ENCODE data around the gene KNTC1. TPM values are rescaled to one million over a fixed set of nuclear protein-coding genes. Genes with fewer than 3 reads are reported as not detected.
A peak's percentile ranks its signal among the peaks of the same experiment; 100 is the strongest.

The KNTC1 gene
- total and polyA plus RNA-seq, 4 experiments from 2014 or later = 3.3 to 30.9 (median 16.7) TPM

GRCh38 chr12:122538496-122538895, 11.4 kb downstream of the KNTC1 start:
- H3K27me3 Mint-ChIP-seq = no peaks in the 10 kb centered on the region
- no peak overlapping the region for H3K27ac Mint-ChIP-seq
- Histone ChIP-seq H3K4me1 (ENCODE audit: insufficient read depth, low read length) (no peaks in the 10 kb centered on the region), H3K27me3 (ENCODE audit: insufficient read depth, low read length) (no peaks in the 10 kb centered on the region), H3K9me3 (ENCODE audit: control insufficient read depth in 1 of 2, low read length in 2 of 2) (no peaks in the 10 kb centered on the region), H3K4me3 (ENCODE audit: low read length in 2 of 2) (no peak overlapping the region), H3K36me3 (ENCODE audit: insufficient read depth, low read length) (peaks cover 13% of the 10 kb centered on the region), H3K27ac (ENCODE audit: low read depth, low read length) (no peak overlapping the region)
- CTCF ChIA-PET (ENCODE audit: partially characterized antibody) = interaction anchor here (0.7 to 1.0 kb wide), 2 partner anchors 12 to 67 kb away, joined by 3 read pairs; no protein-coding TSS in a partner anchor
- H3K4me3 Mint-ChIP-seq = no peak overlapping the region
- H3K9me3 Mint-ChIP-seq = no peaks in the 10 kb centered on the region
- intact Hi-C loops (cut with micrococcal nuclease) = no loop called here
- H3K36me3 Mint-ChIP-seq = peaks cover 14 to 16% of the 10 kb centered on the region in 2 donors
- POLR2A ChIA-PET (ENCODE audit: partially characterized antibody) = interaction anchor here (1.7 kb wide), 1 partner anchor 12 kb away, joined by 6 read pairs; the partner anchor contains the start of genes KNTC1 and RSRC2
- H3K4me1 Mint-ChIP-seq = peaks cover 0 to 4% (median under 1%) of the 10 kb centered on the region in 4 donors
- no peak for DNase-seq

GRCh38 chr12:122544537-122544936, 17.5 kb downstream of the KNTC1 start:
- no peak overlapping the region for H3K4me3 ChIP-seq (ENCODE audit: low read length in 2 of 2)
- H3K27ac Mint-ChIP-seq = peak overlapping the region in 2 of 7 donors; percentile 11 to 12
- no peaks in the 10 kb centered on the region for H3K4me1 ChIP-seq (ENCODE audit: insufficient read depth, low read length)
- H3K36me3 Mint-ChIP-seq = peaks cover 8 to 32% of the 10 kb centered on the region in 2 donors
- peaks cover 4% of the 10 kb centered on the region for H3K36me3 ChIP-seq (ENCODE audit: insufficient read depth, low read length)
- intact Hi-C loops (cut with micrococcal nuclease) = no loop called here
- no peak overlapping the region for H3K27ac ChIP-seq (ENCODE audit: low read depth, low read length)
- no peaks in the 10 kb centered on the region for H3K9me3 Mint-ChIP-seq
- CTCF ChIA-PET (ENCODE audit: partially characterized antibody) = no interaction called here
- DNase-seq = no peak
- no peaks in the 10 kb centered on the region for H3K27me3 ChIP-seq (ENCODE audit: insufficient read depth, low read length)
- peaks cover 0 to 4% (median under 1%) of the 10 kb centered on the region in 4 donors for H3K4me1 Mint-ChIP-seq
- no peaks in the 10 kb centered on the region for H3K9me3 ChIP-seq (ENCODE audit: control insufficient read depth in 1 of 2, low read length in 2 of 2)
- POLR2A ChIA-PET (ENCODE audit: partially characterized antibody) = interaction anchor here (0.6 kb wide), 2 partner anchors 53 to 76 kb away, joined by 3 read pairs; no protein-coding TSS in a partner anchor
- no peak overlapping the region for H3K4me3 Mint-ChIP-seq
- H3K27me3 Mint-ChIP-seq = no peaks in the 10 kb centered on the region

- H3K4me1 ChIP-seq (ENCODE audit: insufficient read depth, low read length) = no peaks in the 10 kb centered on the region
- no peaks in the 10 kb centered on the region for H3K27me3 Mint-ChIP-seq
- POLR2A ChIA-PET (ENCODE audit: partially characterized antibody) = no interaction called here
- no peak for DNase-seq
- H3K4me3 Mint-ChIP-seq = no peak overlapping the region
- no peak overlapping the region for H3K27ac ChIP-seq (ENCODE audit: low read depth, low read length)
- H3K27ac Mint-ChIP-seq = no peak overlapping the region
- intact Hi-C loops (cut with micrococcal nuclease) = no loop called here
- H3K27me3 ChIP-seq (ENCODE audit: insufficient read depth, low read length) = no peaks in the 10 kb centered on the region
- peaks cover 17 to 41% of the 10 kb centered on the region in 2 donors for H3K36me3 Mint-ChIP-seq
- no peak overlapping the region for H3K4me3 ChIP-seq (ENCODE audit: low read length in 2 of 2)
- H3K36me3 ChIP-seq (ENCODE audit: insufficient read depth, low read length) = peaks cover 4% of the 10 kb centered on the region
- H3K9me3 ChIP-seq (ENCODE audit: control insufficient read depth in 1 of 2, low read length in 2 of 2) = no peaks in the 10 kb centered on the region
- H3K4me1 Mint-ChIP-seq = peaks cover 0 to 4% (median under 1%) of the 10 kb centered on the region in 4 donors
- CTCF ChIA-PET (ENCODE audit: partially characterized antibody) = no interaction called here
- no peaks in the 10 kb centered on the region for H3K9me3 Mint-ChIP-seq
Measured at GRCh38 chr12:122545855-122546254, 18.8 kb downstream of the KNTC1 start.

DNA sequence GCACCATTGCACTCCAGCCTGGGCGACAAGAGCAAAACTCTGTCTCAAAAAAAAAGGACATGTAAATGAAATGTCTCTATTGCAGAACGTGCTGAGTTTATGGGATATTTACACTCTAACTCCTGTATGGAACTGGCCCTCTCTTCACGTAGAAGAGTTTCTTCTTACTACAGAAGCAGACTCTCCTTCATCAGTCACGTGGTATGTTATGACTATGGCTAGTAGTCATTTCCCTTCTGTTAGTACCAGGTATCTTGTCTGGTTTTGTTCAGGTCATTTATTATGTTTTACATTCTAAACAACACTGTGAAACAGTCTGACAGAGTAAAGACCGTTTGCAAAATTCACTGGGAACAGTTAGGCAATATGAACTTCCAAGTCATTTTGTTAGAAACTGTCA, 20.3 kb downstream of the KNTC1 start:
- DNase-seq = no peak
- Mint-ChIP-seq H3K27me3 (no peaks in the 10 kb centered on the region), H3K4me1 (no peaks in the 10 kb centered on the region), H3K9me3 (no peaks in the 10 kb centered on the region), H3K4me3 (no peak overlapping the region), H3K27ac (no peak overlapping the region), H3K36me3 (peaks cover 19 to 45% of the 10 kb centered on the region in 2 donors)
- Histone ChIP-seq H3K36me3 (ENCODE audit: insufficient read depth, low read length) (peaks cover 7% of the 10 kb centered on the region), H3K27ac (ENCODE audit: low read depth, low read length) (no peak overlapping the region), H3K4me1 (ENCODE audit: insufficient read depth, low read length) (no peaks in the 10 kb centered on the region), H3K9me3 (ENCODE audit: control insufficient read depth in 1 of 2, low read length in 2 of 2) (no peaks in the 10 kb centered on the region), H3K27me3 (ENCODE audit: insufficient read depth, low read length) (no peaks in the 10 kb centered on the region), H3K4me3 (ENCODE audit: low read length in 2 of 2) (no peak overlapping the region)
- intact Hi-C loops (cut with micrococcal nuclease) = no loop called here
- ChIA-PET CTCF (ENCODE audit: partially characterized antibody) (no interaction called here), POLR2A (ENCODE audit: partially characterized antibody) (no interaction called here)

DNA sequence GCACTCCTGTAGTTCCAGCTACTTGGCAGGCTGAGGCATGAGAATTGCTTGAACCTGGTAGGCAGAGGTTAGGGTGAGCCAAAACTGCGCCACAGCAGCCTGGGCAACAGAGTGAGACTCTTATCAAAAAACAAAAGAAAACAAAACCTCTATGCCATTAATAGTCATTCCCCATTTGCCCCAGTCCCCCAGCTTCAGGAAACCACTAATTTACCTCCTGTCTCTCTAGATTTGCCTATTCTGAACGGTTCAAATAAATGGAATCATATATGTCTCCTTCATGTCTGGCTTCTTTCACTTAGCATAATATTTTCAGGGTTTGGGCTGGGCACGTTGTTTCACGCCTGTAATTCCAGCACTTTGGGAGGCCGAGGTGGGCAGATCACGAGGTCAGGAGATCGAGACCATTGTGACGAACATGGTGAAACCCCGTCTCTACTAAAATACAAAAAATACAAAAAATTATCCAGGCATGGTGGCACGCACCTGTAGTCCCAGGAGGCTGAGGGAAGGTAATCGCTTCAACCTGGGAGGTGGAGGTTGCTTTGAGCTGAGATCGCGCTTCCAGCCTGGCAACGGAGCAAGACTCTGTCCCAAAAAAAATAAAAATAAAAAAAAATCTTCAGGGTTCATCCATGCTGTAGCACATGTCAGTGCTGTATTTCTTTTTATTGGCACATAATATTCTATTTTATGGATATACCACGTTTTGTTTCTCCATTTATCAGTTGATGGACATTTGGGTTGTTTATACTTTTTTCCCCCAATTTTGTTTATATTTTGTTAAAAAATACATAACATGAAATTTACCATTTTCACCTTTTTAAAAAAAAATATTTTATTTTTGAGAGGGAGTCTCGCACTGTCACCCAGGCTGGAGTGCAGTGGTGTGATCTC, 31.9 kb downstream of the KNTC1 start:
- Mint-ChIP-seq H3K27ac (no peak overlapping the region), H3K27me3 (no peaks in the 10 kb centered on the region), H3K36me3 (peaks cover 25 to 37% of the 10 kb centered on the region in 2 donors), H3K4me1 (no peaks in the 10 kb centered on the region), H3K9me3 (peaks cover 0 to 2% (median 0%) of the 10 kb centered on the region in 8 donors), H3K4me3 (no peak overlapping the region)
- H3K4me3 ChIP-seq (ENCODE audit: low read length in 2 of 2) = no peak overlapping the region
- H3K36me3 ChIP-seq (ENCODE audit: insufficient read depth, low read length) = peaks cover 5% of the 10 kb centered on the region
- no peaks in the 10 kb centered on the region for H3K27me3 ChIP-seq (ENCODE audit: insufficient read depth, low read length)
- H3K9me3 ChIP-seq (ENCODE audit: control insufficient read depth in 1 of 2, low read length in 2 of 2) = no peaks in the 10 kb centered on the region
- POLR2A ChIA-PET (ENCODE audit: partially characterized antibody) = no interaction called here
- CTCF ChIA-PET (ENCODE audit: partially characterized antibody) = no interaction called here
- no peak overlapping the region for H3K27ac ChIP-seq (ENCODE audit: low read depth, low read length)
- intact Hi-C loops (cut with micrococcal nuclease) = no loop called here
- H3K4me1 ChIP-seq (ENCODE audit: insufficient read depth, low read length) = no peaks in the 10 kb centered on the region
- DNase-seq = no peak

DNA sequence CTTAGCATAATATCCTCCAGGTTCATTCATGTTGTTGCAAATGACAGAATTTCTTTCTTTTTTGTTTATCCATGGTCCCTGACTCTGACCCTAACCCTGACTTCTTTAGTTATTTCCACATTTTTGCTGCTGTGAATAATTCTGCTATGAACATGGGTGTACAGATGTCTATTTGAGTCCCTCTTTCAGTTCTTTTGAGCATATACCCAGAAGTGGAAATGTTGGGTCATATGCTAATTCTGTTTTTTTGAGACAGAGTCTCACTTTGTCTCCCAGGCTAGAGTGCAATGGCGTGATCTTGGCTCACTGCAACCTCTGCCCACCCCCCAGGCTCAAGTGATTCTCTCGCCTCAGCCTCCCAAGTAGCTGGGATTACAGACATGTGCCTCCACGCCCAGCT, 33.1 kb downstream of the KNTC1 start:
- H3K4me3 Mint-ChIP-seq = no peak overlapping the region
- H3K9me3 Mint-ChIP-seq = peaks cover 0 to 2% (median 0%) of the 10 kb centered on the region in 8 donors
- Histone ChIP-seq H3K36me3 (ENCODE audit: insufficient read depth, low read length) (peaks cover 5% of the 10 kb centered on the region), H3K9me3 (ENCODE audit: control insufficient read depth in 1 of 2, low read length in 2 of 2) (no peaks in the 10 kb centered on the region), H3K4me1 (ENCODE audit: insufficient read depth, low read length) (no peaks in the 10 kb centered on the region), H3K27me3 (ENCODE audit: insufficient read depth, low read length) (no peaks in the 10 kb centered on the region), H3K4me3 (ENCODE audit: low read length in 2 of 2) (no peak overlapping the region), H3K27ac (ENCODE audit: low read depth, low read length) (no peak overlapping the region)
- DNase-seq = no peak
- ChIA-PET POLR2A (ENCODE audit: partially characterized antibody) (no interaction called here), CTCF (ENCODE audit: partially characterized antibody) (no interaction called here)
- peak overlapping the region in 1 of 7 donors; percentile 48 for H3K27ac Mint-ChIP-seq
- H3K27me3 Mint-ChIP-seq = no peaks in the 10 kb centered on the region
- H3K36me3 Mint-ChIP-seq = peaks cover 25 to 34% of the 10 kb centered on the region in 2 donors
- intact Hi-C loops (cut with micrococcal nuclease) = no loop called here
- no peaks in the 10 kb centered on the region for H3K4me1 Mint-ChIP-seq

DNA sequence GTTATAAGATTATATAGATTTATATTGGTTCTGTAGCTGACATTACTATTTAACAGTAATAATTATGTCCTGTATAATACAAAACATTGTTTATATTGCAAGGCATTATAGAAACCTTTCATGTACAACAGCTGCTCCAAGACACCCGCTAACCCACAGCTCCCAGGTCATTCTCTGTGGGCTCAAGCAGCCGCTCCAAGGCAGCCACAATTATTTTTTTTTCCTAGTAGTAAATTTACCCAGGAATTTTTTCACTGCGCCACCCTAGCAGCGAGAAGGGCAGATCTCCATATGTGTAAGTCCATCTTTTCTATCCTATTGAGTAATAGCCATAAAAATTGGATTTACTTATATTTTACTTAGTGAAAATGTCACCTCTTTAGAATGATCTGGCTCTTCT, 36.3 kb downstream of the KNTC1 start:
- POLR2A ChIA-PET (ENCODE audit: partially characterized antibody) = no interaction called here
- peaks cover 21 to 28% of the 10 kb centered on the region in 2 donors for H3K36me3 Mint-ChIP-seq
- no peaks in the 10 kb centered on the region for H3K4me1 Mint-ChIP-seq
- CTCF ChIA-PET (ENCODE audit: partially characterized antibody) = interaction anchor here (0.6 kb wide), 1 partner anchor 17 kb away, joined by 3 read pairs; no protein-coding TSS in a partner anchor
- H3K4me3 Mint-ChIP-seq = no peak overlapping the region
- H3K4me3 ChIP-seq (ENCODE audit: low read length in 2 of 2) = no peak overlapping the region
- H3K9me3 ChIP-seq (ENCODE audit: control insufficient read depth in 1 of 2, low read length in 2 of 2) = no peaks in the 10 kb centered on the region
- H3K9me3 Mint-ChIP-seq = peaks cover 0 to 2% (median 0%) of the 10 kb centered on the region in 8 donors
- H3K27me3 ChIP-seq (ENCODE audit: insufficient read depth, low read length) = no peaks in the 10 kb centered on the region
- DNase-seq = no peak
- H3K36me3 ChIP-seq (ENCODE audit: insufficient read depth, low read length) = no peaks in the 10 kb centered on the region
- H3K27ac Mint-ChIP-seq = no peak overlapping the region
- no peaks in the 10 kb centered on the region for H3K27me3 Mint-ChIP-seq
- intact Hi-C loops (cut with micrococcal nuclease) = no loop called here
- no peaks in the 10 kb centered on the region for H3K4me1 ChIP-seq (ENCODE audit: insufficient read depth, low read length)
- no peak overlapping the region for H3K27ac ChIP-seq (ENCODE audit: low read depth, low read length)
